CD4-positive, CD25-positive, alpha-beta regulatory T cell (primary cell): ENCODE data around the gene TROAP. TPM values are rescaled to one million over a fixed set of nuclear protein-coding genes. Genes with fewer than 3 reads are reported as not detected.

Experiments used
- ATAC-seq, 2 donors: fragments of 150-1000 bp; cut with Tn5 transposase; one replicate each; pipeline ENCODE4 v1.10.0; 2021; ENCODE audit warnings: low read depth in 2 of 2, moderate number of reproducible peaks in 2 of 2, moderate library complexity in 1 of 2
- DNase-seq, 3 donors: peaks; one replicate each; pipeline versions ENCODE4 v3.0.0 to v3.0.0-alpha.2; 2012 to 2022; ENCODE audit warnings: mixed read lengths in 1 of 3
- H3K27ac ChIP-seq: one replicate; pipeline ENCODE4 v1.7.0; 2013; ENCODE audit warnings: mild to moderate bottlenecking, low read length; ENCODE audit not compliant: insufficient read depth, poor library complexity, severe bottlenecking
- H3K27me3 ChIP-seq: one replicate; pipeline ENCODE4 v1.7.0; 2013; ENCODE audit warnings: low read length; ENCODE audit not compliant: control insufficient read depth, insufficient read depth
- H3K36me3 ChIP-seq: one replicate; pipeline ENCODE4 v1.7.0; 2013; ENCODE audit warnings: mild to moderate bottlenecking, low read length, moderate library complexity; ENCODE audit not compliant: control insufficient read depth, insufficient read depth
- H3K4me1 ChIP-seq: 2 replicates; pipeline ENCODE4 v1.7.0; 2013; ENCODE audit warnings: mild to moderate bottlenecking, low read length; ENCODE audit not compliant: insufficient read depth, control insufficient read depth, poor library complexity, severe bottlenecking
- H3K4me3 ChIP-seq: one replicate; pipeline ENCODE4 v1.7.0; 2013; ENCODE audit warnings: low read depth, mild to moderate bottlenecking, low read length, moderate library complexity
- H3K9me3 ChIP-seq, 2 experiments: 1 replicate in 1 of 2; 2 replicates in 1 of 2; pipeline ENCODE4 v1.7.0; 2013; ENCODE audit warnings: low read length in 2 of 2, mild to moderate bottlenecking in 1 of 2, moderate library complexity in 1 of 2; ENCODE audit not compliant: control insufficient read depth in 2 of 2
- H3K27ac Mint-ChIP-seq, 3 donors: one replicate each; pipeline ENCODE4 v1.8.0; 2020 to 2022; ENCODE audit warnings: mild to moderate bottlenecking in 3 of 3, mixed read lengths in 3 of 3, moderate library complexity in 2 of 3
- H3K27me3 Mint-ChIP-seq: one replicate; pipeline ENCODE4 v1.8.0; 2022; ENCODE audit warnings: mild to moderate bottlenecking, mixed read lengths
- H3K36me3 Mint-ChIP-seq: one replicate; pipeline ENCODE4 v1.8.0; 2020; ENCODE audit warnings: mixed read lengths
- H3K4me1 Mint-ChIP-seq, 4 donors: one replicate each; pipeline ENCODE4 v1.8.0; 2020 to 2022; ENCODE audit warnings: mixed read lengths in 4 of 4, mild to moderate bottlenecking in 1 of 4
- H3K4me3 Mint-ChIP-seq, 4 donors: one replicate each; pipeline ENCODE4 v1.8.0; 2020 to 2022; ENCODE audit warnings: mild to moderate bottlenecking in 4 of 4, mixed read lengths in 4 of 4, moderate library complexity in 3 of 4
- H3K9me3 Mint-ChIP-seq, 7 donors: one replicate each; pipeline ENCODE4 v1.8.0; 2020 to 2022; ENCODE audit warnings: mixed read lengths in 7 of 7, mild to moderate bottlenecking in 3 of 7, moderate library complexity in 2 of 7
- polyA plus RNA-seq, 4 donors: library from polyadenylated mRNA; unstranded; fragments of 300-500 nt; fragmentation: Illumina TruSeq; gene quantifications; one replicate each; pipeline ENCODE4 v1.2.3, GENCODE V29; 2021
- total RNA-seq: library from RNA; stranded (reverse); gene quantifications from one replicate; pipeline ENCODE4 v1.2.3, GENCODE V29; 2022

The TROAP gene
- total and polyA plus RNA-seq, 5 donors from 2014 or later: 2.0 to 8.8 (median 4.4) TPM

DNA sequence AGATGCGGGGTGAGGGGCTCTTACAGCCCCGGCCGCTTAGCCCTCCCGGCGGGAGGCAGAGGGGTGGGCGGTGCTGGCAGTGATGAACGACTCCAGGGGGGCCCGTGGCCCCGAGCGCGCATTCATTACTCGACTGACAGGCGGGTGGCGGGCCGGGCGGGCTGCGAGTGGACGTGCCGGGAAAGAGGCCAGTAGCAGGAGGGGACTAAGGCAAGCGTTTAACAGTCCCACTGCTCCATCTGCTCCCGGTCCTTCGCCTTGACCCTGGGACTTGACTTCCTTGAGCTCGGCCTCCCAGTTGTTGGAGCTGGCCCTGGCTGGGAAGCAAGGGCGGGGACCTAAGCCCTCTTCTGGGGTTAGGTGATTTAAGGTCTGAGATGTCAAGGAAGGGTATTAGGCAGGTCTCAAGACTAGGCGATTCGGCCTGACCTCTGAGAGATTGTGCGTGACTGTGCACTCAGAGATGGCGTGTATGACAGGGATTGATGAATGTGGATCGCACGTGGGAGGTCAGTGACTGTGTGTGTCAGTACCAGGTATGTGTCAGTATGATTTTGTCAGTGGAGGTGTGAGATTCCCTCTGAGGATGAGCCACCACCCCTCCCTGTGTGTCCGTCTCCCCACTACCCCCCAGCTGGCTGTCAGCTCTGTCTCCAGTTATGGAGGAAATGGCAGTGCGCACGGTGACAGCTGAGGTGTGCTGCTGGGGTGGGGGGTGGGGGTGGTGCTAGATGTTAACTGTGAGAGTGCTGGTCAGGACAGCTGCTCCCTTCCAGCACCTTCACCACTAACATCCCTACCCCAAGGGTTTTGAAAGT, 20.1 kb downstream of the TROAP start:
- DNase-seq (no peak), ATAC-seq (no peak)
- Histone ChIP-seq H3K27me3 (peaks cover 34% of the 10 kb centered on the region), H3K4me1 (peaks cover 58% of the 10 kb centered on the region), H3K4me3 (peak overlapping the region; percentile 42), H3K27ac (no peak overlapping the region), H3K9me3 (no peaks in the 10 kb centered on the region), H3K36me3 (no peaks in the 10 kb centered on the region)
- peaks cover 0 to 2% (median 0%) of the 10 kb centered on the region in 7 donors for H3K9me3 Mint-ChIP-seq
- peak overlapping the region; percentile 76 to 88 (median 78) for H3K4me3 Mint-ChIP-seq
- no peaks in the 10 kb centered on the region for H3K36me3 Mint-ChIP-seq
- H3K4me1 Mint-ChIP-seq: peaks cover 8 to 55% (median 18%) of the 10 kb centered on the region in 4 donors
- peaks cover 83% of the 10 kb centered on the region for H3K27me3 Mint-ChIP-seq
- H3K27ac Mint-ChIP-seq: peak overlapping the region in 1 of 3 donors; percentile 9

DNA sequence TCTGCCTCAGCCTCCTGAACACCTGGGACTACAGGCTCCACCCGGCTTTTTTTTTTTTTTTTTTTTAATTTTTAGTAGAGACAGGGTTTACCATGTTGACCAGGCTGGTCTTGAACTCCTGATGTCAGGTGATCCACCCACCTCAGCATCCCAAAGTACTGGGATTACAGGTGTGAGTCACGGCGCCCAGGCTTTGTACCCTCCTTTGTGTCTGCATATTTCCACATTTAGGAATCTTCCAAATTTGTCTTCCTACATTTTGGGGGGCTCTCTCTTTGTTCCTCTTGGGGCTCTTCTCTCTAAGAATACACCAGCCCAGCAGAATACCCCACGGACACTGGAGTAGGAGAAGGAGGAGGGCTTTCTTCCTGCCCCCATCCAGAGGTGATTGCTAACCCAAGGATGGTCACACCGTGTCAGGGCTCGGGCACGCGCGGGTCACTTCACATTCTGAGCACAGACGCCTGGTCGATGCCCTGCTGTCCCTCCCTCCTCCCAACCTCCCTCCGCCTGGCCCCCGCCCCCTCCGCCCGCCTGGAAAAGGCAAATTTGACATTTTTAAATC, 21.5 kb downstream of the TROAP start:
- H3K36me3 ChIP-seq: no peaks in the 10 kb centered on the region
- Mint-ChIP-seq H3K27ac (no peak overlapping the region), H3K9me3 (peaks cover 0 to 2% (median 0%) of the 10 kb centered on the region in 7 donors), H3K36me3 (no peaks in the 10 kb centered on the region), H3K27me3 (peaks cover 85% of the 10 kb centered on the region), H3K4me3 (peak overlapping the region in 2 of 4 donors; percentile 9 to 19), H3K4me1 (peaks cover 8 to 58% (median 18%) of the 10 kb centered on the region in 4 donors)
- no peak overlapping the region for H3K27ac ChIP-seq
- H3K4me3 ChIP-seq: no peak overlapping the region
- ATAC-seq (no peak), DNase-seq (no peak)
- H3K4me1 ChIP-seq: peaks cover 58% of the 10 kb centered on the region
- no peaks in the 10 kb centered on the region for H3K9me3 ChIP-seq
- H3K27me3 ChIP-seq: peaks cover 44% of the 10 kb centered on the region

DNA sequence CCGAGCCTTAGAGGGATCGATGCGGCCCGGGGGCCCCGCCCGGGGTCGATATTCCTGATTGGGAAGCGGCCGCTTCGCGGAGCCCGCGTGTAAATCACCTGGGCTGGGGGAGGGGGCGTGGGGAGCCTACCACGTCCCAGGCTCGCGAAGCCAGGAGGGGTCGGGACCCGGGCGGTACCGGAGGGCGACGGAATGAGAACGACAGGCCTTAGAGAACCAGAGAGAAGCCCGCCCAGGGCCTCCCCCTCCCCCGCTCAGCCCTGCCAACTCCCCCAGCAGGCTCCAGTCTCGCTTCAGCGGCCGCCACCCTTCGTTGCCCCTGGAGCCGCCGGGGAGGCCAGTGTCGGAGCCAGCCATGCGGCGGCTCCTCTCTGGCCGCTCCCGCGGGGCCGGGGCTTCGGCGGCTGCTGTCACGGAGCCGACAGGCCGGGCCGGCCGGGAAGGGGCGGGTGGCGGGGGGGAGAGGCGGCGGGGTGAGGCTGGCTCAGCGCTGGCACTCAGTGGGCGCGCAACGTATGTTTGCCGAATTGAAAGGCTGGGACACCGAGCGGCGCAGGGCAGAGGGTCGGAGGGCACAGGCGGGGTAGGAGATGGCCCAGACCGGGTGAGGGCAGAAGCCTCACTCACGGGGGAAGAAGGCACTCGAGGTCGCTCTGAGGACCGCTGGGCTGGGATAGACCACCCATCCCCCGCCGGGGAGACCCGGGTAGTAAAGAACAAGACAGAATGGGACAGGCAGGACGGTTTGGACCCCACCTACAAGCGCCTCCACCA, 22.2 kb downstream of the TROAP start:
- peaks cover 0 to 2% (median 0%) of the 10 kb centered on the region in 7 donors for H3K9me3 Mint-ChIP-seq
- H3K4me1 Mint-ChIP-seq: peaks cover 8 to 58% (median 18%) of the 10 kb centered on the region in 4 donors
- peak overlapping the region in 3 of 4 donors; percentile 66 to 76 (median 69) for H3K4me3 Mint-ChIP-seq
- ATAC-seq: no peak
- no peak for DNase-seq
- Histone ChIP-seq H3K9me3 (no peaks in the 10 kb centered on the region), H3K4me1 (peaks cover 58% of the 10 kb centered on the region), H3K4me3 (no peak overlapping the region), H3K27ac (no peak overlapping the region), H3K27me3 (peaks cover 43% of the 10 kb centered on the region), H3K36me3 (no peaks in the 10 kb centered on the region)
- no peaks in the 10 kb centered on the region for H3K36me3 Mint-ChIP-seq
- H3K27ac Mint-ChIP-seq: no peak overlapping the region
- peaks cover 82% of the 10 kb centered on the region for H3K27me3 Mint-ChIP-seq

DNA sequence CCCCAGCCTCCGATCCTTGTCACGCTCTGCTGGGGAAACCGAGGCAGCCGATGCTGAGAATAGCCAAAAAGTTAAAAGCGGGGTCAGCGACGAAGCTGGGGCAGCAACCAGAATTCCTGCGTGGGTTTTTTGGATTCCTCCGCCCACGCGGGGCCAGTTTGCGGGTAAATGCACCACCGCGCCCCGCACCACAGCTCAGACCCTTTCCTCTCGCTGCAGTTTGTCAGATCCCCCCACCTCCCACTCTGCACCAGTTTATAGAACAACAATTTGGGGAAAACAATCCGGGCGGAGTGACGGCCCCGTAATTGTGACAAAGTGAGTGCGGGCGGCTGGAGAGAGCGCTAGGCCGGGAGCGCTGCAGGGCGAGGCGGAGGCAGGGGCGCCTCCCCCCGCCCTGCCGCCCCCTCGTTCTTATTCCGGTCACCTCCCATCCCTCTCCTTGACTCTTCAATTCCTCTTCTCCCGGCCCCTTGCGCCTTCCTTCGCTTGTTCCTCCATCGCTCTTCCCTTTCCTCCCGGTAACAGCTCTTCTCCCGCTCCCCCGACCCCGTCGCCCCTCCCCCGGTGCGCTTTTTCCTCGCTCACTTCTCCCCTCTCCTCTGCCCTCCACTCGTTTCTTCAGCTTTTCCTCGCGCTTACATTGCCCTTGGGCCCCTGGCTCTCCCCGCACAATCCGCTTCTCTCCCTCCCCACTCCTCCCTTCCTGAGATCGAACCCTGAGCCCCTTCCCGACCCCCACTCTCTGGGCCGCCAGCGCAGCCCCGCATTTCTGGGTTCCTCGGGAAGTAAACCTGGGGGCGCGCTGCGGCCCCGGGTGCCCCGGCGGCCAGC, 23.0 kb downstream of the TROAP start:
- DNase-seq (no peak), ATAC-seq (no peak)
- Histone ChIP-seq H3K27ac (no peak overlapping the region), H3K4me1 (peaks cover 58% of the 10 kb centered on the region), H3K4me3 (no peak overlapping the region), H3K27me3 (peaks cover 43% of the 10 kb centered on the region), H3K9me3 (no peaks in the 10 kb centered on the region), H3K36me3 (no peaks in the 10 kb centered on the region)
- H3K36me3 Mint-ChIP-seq: no peaks in the 10 kb centered on the region
- H3K4me1 Mint-ChIP-seq: peaks cover 8 to 54% (median 15%) of the 10 kb centered on the region in 4 donors
- H3K4me3 Mint-ChIP-seq: peak overlapping the region; percentile 73 to 92 (median 84)
- H3K9me3 Mint-ChIP-seq: peaks cover 0 to 2% (median 0%) of the 10 kb centered on the region in 7 donors
- H3K27me3 Mint-ChIP-seq: peaks cover 81% of the 10 kb centered on the region
- no peak overlapping the region for H3K27ac Mint-ChIP-seq

DNA sequence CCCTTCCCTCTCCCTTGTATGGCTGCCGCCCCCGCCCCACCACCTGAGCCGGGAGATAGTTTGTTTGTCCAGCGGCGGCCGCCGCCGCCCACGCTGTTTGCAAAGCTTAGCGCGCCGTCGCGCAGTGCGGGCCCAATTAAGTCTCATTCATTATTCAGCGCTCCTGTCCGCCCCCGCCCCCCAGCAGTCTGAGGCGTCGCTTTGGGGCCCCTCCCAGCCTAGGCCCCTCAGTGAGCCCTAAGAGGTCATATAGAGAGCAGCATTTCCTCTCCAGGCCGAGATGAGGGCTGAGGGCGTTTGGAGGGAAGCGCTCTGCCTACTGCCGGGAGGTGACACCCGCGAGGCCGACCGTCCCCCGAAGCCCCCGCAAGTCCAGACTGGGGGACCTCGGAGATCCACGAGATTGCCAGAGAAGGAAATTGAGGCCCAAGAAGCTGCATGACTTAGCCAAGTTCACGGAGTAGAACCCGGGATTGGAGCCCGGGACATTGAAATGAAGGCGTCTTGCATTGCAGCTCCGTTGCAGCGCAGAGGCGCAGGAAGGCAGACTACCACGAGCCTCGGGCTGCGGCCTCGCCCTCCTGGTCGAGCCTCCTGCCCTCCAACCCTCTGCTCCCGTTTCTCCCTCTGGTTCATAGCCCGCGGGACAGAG, 23.7 kb downstream of the TROAP start, which contains the start of gene DNAJC22:
Gene DNAJC22, plus strand, starts transcription at position 230 of the 652 bp plus-strand sequence. CDS start 1,985 bp downstream, outside the sequence.
- ATAC-seq (peak in 1 of 2 donors; percentile 29), DNase-seq (peak in 1 of 3 donors; percentile 48)
- H3K4me1 ChIP-seq: peaks cover 57% of the 10 kb centered on the region
- Mint-ChIP-seq H3K4me1 (peaks cover 8 to 51% (median 14%) of the 10 kb centered on the region in 4 donors), H3K27ac (peak within 1 kb of the TSS in 2 of 3 donors; percentile 62 to 95), H3K4me3 (peak within 1 kb of the TSS; percentile 73 to 92 (median 84)), H3K9me3 (peaks cover 0 to 2% (median 0%) of the 10 kb centered on the region in 7 donors), H3K36me3 (no peaks in the 10 kb centered on the region), H3K27me3 (peaks cover 81% of the 10 kb centered on the region)
- no peaks in the 10 kb centered on the region for H3K36me3 ChIP-seq
- H3K4me3 ChIP-seq: peak within 1 kb of the TSS; percentile 58
- H3K9me3 ChIP-seq: no peaks in the 10 kb centered on the region
- H3K27me3 ChIP-seq: peaks cover 45% of the 10 kb centered on the region
- no peak within 1 kb of the TSS for H3K27ac ChIP-seq

DNA sequence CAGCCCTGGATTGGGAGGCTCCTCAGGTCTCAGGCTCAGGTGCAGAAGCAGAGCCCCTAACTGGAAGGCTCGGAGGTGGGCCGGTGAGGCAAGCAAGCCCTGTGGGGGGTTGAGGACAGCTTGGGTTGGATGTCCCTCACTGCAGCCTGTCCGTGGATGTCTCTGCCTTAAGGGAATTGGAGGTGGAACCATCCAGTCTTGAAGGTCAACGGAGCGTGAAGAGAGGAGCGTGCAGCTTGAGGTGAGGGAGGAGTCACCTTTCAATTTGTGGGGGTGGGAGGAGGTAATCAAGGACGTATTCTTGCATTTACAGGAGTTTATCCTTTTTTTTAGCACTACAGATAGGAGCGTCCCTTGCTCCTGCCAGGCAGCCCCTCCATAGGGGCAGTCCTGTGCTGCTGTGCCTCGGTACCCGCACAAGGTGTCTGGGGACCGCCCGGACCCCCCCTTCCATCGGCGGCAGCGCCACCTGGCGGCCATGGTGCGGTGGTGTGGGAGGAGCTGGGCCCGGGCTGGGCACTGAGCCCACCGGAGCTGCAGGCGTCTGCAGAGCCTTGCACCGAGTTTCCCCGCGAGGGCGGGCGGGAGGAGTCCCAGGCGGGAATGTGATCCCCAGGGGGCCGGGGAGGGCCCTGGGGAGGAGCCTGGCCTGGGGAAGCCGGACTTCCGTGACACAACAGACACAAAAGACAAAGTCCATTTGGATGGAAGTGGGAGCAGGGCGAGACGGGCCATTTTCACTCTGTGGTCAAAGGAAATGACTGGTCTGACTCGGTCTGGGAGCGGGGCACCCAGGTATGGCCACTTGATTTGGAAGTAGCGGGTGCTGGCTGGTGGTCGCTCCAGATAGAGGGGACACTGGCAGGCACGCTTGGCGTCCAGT, 24.5 kb downstream of the TROAP start:
- Mint-ChIP-seq H3K9me3 (peaks cover 0 to 2% (median 0%) of the 10 kb centered on the region in 7 donors), H3K36me3 (no peaks in the 10 kb centered on the region), H3K4me1 (peaks cover 8 to 50% (median 13%) of the 10 kb centered on the region in 4 donors), H3K27ac (peak overlapping the region in 1 of 3 donors; percentile 95), H3K27me3 (peaks cover 81% of the 10 kb centered on the region), H3K4me3 (peak overlapping the region; percentile 73 to 92 (median 84))
- Histone ChIP-seq H3K27me3 (peaks cover 44% of the 10 kb centered on the region), H3K9me3 (no peaks in the 10 kb centered on the region), H3K27ac (no peak overlapping the region), H3K4me1 (peaks cover 50% of the 10 kb centered on the region), H3K4me3 (peak overlapping the region; percentile 58), H3K36me3 (no peaks in the 10 kb centered on the region)
- ATAC-seq (peak; percentile 75 to 81), DNase-seq (peak; percentile 55 to 78 (median 70))
